Tibial nerve (tissue), 4 donors: Measurements from ENCODE around the gene COX6B2. TPM values are rescaled to one million over a fixed set of nuclear protein-coding genes. Genes with fewer than 3 reads are reported as not detected.

Experiments used
- DNase-seq, 2 donors: peaks; one replicate each; pipeline ENCODE4 v3.0.0-alpha.2; 2019; ENCODE audit warnings: low spot score in 2 of 2
- H3K27ac ChIP-seq, 4 donors: fragments of 200-600 bp; sonication (generic) in 3 of 4; one replicate each; pipeline ENCODE4 v1.5.1; 2017 to 2019; ENCODE audit warnings: mild to moderate bottlenecking in 1 of 4
- H3K27me3 ChIP-seq, 2 donors: fragments of 200-600 bp; sonication (generic) in 1 of 2; one replicate each; pipeline versions ENCODE4 v1.5.1 to v1.6.0; 2017 to 2019
- H3K36me3 ChIP-seq, 3 donors: fragments of 200-600 bp; sonication (generic); one replicate each; pipeline ENCODE4 v1.5.1; 2018 to 2019
- H3K4me1 ChIP-seq, 4 donors: fragments of 200-600 bp; sonication (generic) in 3 of 4; one replicate each; pipeline ENCODE4 v1.5.1; 2017 to 2019
- H3K4me3 ChIP-seq, 4 donors: fragments of 200-600 bp; sonication (generic) in 3 of 4; one replicate each; pipeline ENCODE4 v1.5.1; 2017 to 2019; ENCODE audit warnings: mild to moderate bottlenecking in 1 of 4, moderate library complexity in 1 of 4
- H3K9me3 ChIP-seq, 4 donors: fragments of 200-600 bp; sonication (generic) in 3 of 4; one replicate each; pipeline ENCODE4 v1.5.1; 2017 to 2019
- EP300 ChIP-seq, 2 donors: sonication (generic); formaldehyde crosslinking; IDR thresholded peaks; one replicate each; pipeline ENCODE4 v1.6.1; 2017; ENCODE audit warnings: antibody characterized with exemption in 2 of 2, mild to moderate bottlenecking in 1 of 2
- POLR2A ChIP-seq, 2 donors: fragments of 450-650 bp; IDR thresholded peaks; one replicate each; pipeline ENCODE4 v1.6.1; 2017; ENCODE audit warnings: antibody characterized with exemption in 2 of 2, mild to moderate bottlenecking in 2 of 2, moderate library complexity in 2 of 2
- WGBS, 2 donors: methylation state at CpG; one replicate each; pipeline ENCODE4 v1.1.5; 2018; 5-methylcytosine and 5-hydroxymethylcytosine counted together
- total RNA-seq, 4 donors: library from RNA; depleted of rRNA; stranded (reverse); fragments of >200 nt; gene quantifications; one replicate each; pipeline ENCODE4 v1.1.0, GENCODE V29; 2016
- TF ChIP-seq, protein P1 (sequence below), 5 experiments: fragments of 200-600 bp in 3 of 5; fragments of 450-650 bp in 2 of 5; sonication (generic) in 3 of 5; IDR thresholded peaks; one replicate each; pipeline ENCODE4 v1.5.1; 2016 to 2019; ENCODE audit warnings: antibody characterized with exemption in 5 of 5, mild to moderate bottlenecking in 3 of 5, moderate library complexity in 2 of 5

COX6B2 gene
- total RNA-seq, 4 donors from 2014 or later, result not detected

GRCh38 chr19:55384920-55385723, 30.6 kb upstream of the COX6B2 start:
- peak overlapping the region; percentile 69 to 95 (median 92) for H3K4me3 ChIP-seq
- no peaks in the 10 kb centered on the region for H3K27me3 ChIP-seq
- DNase-seq, result peak; percentile 98 to 99
- TF ChIP-seq POLR2A (IDR thresholded peaks at IDR 0.05) (no peak), EP300 (IDR thresholded peaks at IDR 0.05) (no peak)
- TF ChIP-seq, protein P1, sequence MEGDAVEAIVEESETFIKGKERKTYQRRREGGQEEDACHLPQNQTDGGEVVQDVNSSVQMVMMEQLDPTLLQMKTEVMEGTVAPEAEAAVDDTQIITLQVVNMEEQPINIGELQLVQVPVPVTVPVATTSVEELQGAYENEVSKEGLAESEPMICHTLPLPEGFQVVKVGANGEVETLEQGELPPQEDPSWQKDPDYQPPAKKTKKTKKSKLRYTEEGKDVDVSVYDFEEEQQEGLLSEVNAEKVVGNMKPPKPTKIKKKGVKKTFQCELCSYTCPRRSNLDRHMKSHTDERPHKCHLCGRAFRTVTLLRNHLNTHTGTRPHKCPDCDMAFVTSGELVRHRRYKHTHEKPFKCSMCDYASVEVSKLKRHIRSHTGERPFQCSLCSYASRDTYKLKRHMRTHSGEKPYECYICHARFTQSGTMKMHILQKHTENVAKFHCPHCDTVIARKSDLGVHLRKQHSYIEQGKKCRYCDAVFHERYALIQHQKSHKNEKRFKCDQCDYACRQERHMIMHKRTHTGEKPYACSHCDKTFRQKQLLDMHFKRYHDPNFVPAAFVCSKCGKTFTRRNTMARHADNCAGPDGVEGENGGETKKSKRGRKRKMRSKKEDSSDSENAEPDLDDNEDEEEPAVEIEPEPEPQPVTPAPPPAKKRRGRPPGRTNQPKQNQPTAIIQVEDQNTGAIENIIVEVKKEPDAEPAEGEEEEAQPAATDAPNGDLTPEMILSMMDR (IDR thresholded peaks at IDR 0.05), result no peak
- WGBS, 2 donors, result 5 to 6% methylated on average over 32 to 34 of the region's 34 CpGs
- H3K27ac ChIP-seq, result peak overlapping the region; percentile 79 to 97 (median 92)
- no peaks in the 10 kb centered on the region for H3K9me3 ChIP-seq
- H3K4me1 ChIP-seq, result peaks cover 0 to 57% (median 37%) of the 10 kb centered on the region in 4 donors
- peaks cover 0 to 33% (median 12%) of the 10 kb centered on the region in 3 donors for H3K36me3 ChIP-seq

GRCh38 chr19:55384131-55384919, 29.8 kb upstream of the COX6B2 start, which contains the start of gene TMEM238:
TMEM238 (minus strand) TSS chr19:55384292; CDS start chr19:55384259, 33 bp downstream.
- peaks cover 0 to 49% (median 37%) of the 10 kb centered on the region in 4 donors for H3K4me1 ChIP-seq
- H3K27ac ChIP-seq, result peak within 1 kb of the TSS; percentile 79 to 97 (median 92)
- no peak for TF ChIP-seq EP300 (IDR thresholded peaks at IDR 0.05)
- TF ChIP-seq, protein P1 (IDR thresholded peaks at IDR 0.05), result no peak
- no peaks in the 10 kb centered on the region for H3K9me3 ChIP-seq
- H3K27me3 ChIP-seq, result no peaks in the 10 kb centered on the region
- peak in 1 of 2 donors; percentile 14 for DNase-seq
- peaks cover 0 to 25% (median 12%) of the 10 kb centered on the region in 3 donors for H3K36me3 ChIP-seq
- WGBS, 2 donors, result 28 to 31% methylated on average over 25 to 27 of the region's 72 CpGs
- H3K4me3 ChIP-seq, result peak within 1 kb of the TSS; percentile 69 to 95 (median 92)

DNA sequence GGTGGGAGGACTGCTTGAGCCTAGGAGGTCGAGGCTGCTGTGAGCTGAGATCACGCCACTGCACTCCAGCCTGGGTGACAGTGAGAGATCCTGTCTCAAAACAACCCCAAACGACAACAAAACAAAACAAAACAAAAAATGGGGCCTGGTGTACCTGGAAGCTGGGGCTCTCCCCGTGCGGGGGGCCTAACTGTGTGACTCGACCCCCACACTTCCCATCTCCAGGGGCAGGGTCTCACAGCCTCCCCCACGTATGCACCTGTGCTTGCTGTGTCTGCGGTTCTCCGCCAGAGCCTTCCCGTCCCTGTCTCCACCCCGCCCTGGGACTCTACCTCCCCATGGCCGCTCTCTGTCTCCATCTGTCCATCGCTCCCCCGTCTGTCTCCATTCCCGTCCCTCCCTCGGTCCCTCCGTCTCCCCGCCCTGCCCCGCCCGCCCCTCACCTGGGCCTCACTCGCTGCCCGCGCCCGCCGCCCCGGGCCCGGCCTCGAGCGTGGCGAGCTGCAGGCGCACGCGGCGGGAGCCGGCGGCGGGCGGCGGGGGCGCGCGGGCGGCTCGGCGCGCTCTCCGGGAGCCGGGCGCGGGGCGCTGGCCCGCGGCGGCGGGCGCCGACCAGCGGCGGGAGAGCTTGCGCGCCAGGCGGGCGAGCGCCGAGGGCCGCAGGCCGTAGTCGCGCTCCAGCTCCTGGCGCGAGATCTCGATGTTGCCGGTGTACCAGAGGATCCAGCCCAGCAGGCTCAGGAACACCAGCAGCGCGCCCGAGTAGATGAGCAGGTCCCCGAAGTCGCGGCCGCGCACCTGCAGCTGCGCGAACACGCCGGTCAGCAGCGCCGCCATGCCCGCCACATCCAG, 29.0 kb upstream of the COX6B2 start:
- H3K27me3 ChIP-seq, result no peaks in the 10 kb centered on the region
- H3K9me3 ChIP-seq, result no peaks in the 10 kb centered on the region
- no peak for DNase-seq
- H3K36me3 ChIP-seq, result peaks cover 0 to 17% (median 12%) of the 10 kb centered on the region in 3 donors
- peak overlapping the region; percentile 33 to 95 (median 81) for H3K4me3 ChIP-seq
- WGBS, 2 donors, result 9 to 13% methylated on average over 31 to 46 of the region's 88 CpGs
- TF ChIP-seq POLR2A (IDR thresholded peaks at IDR 0.05), result peak in 1 of 2 donors; percentile 28
- peak in 1 of 2 donors; percentile 31 for TF ChIP-seq EP300 (IDR thresholded peaks at IDR 0.05)
- TF ChIP-seq, protein P1 (IDR thresholded peaks at IDR 0.05), result peak in 4 of 5 experiments; percentile 16 to 68 (median 48)
- peaks cover 0 to 41% (median 31%) of the 10 kb centered on the region in 4 donors for H3K4me1 ChIP-seq
- peak overlapping the region; percentile 79 to 96 (median 86) for H3K27ac ChIP-seq

- Histone ChIP-seq H3K4me1 (peaks cover 0 to 35% (median 23%) of the 10 kb centered on the region in 4 donors), H3K4me3 (no peak overlapping the region), H3K27ac (no peak overlapping the region), H3K36me3 (peaks cover 0 to 8% (median 3%) of the 10 kb centered on the region in 3 donors), H3K27me3 (peaks cover 0 to 8% of the 10 kb centered on the region in 2 donors), H3K9me3 (no peaks in the 10 kb centered on the region)
- DNase-seq, result no peak
- WGBS, 2 donors, result 81 to 98% methylated on average over 3 of the region's 3 CpGs
- TF ChIP-seq, protein P1 (IDR thresholded peaks at IDR 0.05), result no peak
- TF ChIP-seq EP300 (IDR thresholded peaks at IDR 0.05) (no peak), POLR2A (IDR thresholded peaks at IDR 0.05) (no peak)
These were observed 28.1 kb upstream of the COX6B2 start for GRCh38 chr19:55382522-55383054.
